K562 (cell line): ENCODE measurements around the gene CD40. TPM values are rescaled to one million over a fixed set of nuclear protein-coding genes. Genes with fewer than 3 reads are reported as not detected.

ENCODE experiments used
- ATAC-seq: fragments of 200-7000 bp; cut with Tn5 transposase; 3 replicates; pipeline ENCODE4 v1.9.1; 2020; ENCODE audit warnings: moderate library complexity
- BruUV-seq: library from RNA; stranded (reverse); fragments of 400-500 nt; replicated peaks from 2 replicates; lab custom pipeline; 2021; lab: Mats Ljungman, UMichigan
- CTCF ChIA-PET: fragments of 300-600 bp; formaldehyde crosslinking; extraction: SDS; loops from one replicate; lab custom pipeline; 2021; ENCODE audit warnings: low intra/inter-chr PET ratio; lab: Yijun Ruan, JAX
- POLR2A ChIA-PET: fragments of 300-600, 350-650 bp; sonication (Branson Sonifier 250); formaldehyde crosslinking; extraction: SDS; loops from one replicate; lab custom pipeline; 2021; ENCODE audit warnings: antibody characterized with exemption, inconsistent platforms; lab: Yijun Ruan, JAX
- DNase-seq, 4 experiments: peaks; one replicate each; pipeline versions ENCODE4 v3.0.0 to v3.0.0-alpha.2; 2011 to 2018; ENCODE audit warnings: low spot score in 3 of 4, mixed read lengths in 3 of 4; ENCODE audit errors: extremely low read depth in 1 of 4
- FAIRE-seq: peaks from 2 replicates; lab custom pipeline; 2011; peaks lifted over from hg19 to GRCh38; lab: Jason Lieb, UNC
- H2AFZ ChIP-seq: 2 replicates; pipeline ENCODE4 v1.6.0; 2011; ENCODE audit warnings: low read depth, low read length, control low read depth, inconsistent platforms
- H3K27ac ChIP-seq: fragments of 200-600 bp; 3 replicates; pipeline ENCODE4 v1.8.0; 2011; ENCODE audit warnings: low read depth, mild to moderate bottlenecking, control low read depth, inconsistent platforms, low read length, moderate library complexity, mixed read lengths; ENCODE audit errors: extremely low read depth
- H3K27me3 ChIP-seq, 2 experiments: fragments of 300-600 bp in 1 of 2; 2 replicates in 1 of 2; 3 replicates in 1 of 2; pipeline versions ENCODE4 v1.6.0 to v1.8.0; 2011; ENCODE audit warnings: inconsistent platforms in 2 of 2, low read length in 2 of 2, mild to moderate bottlenecking in 1 of 2, mixed read lengths in 1 of 2, moderate library complexity in 1 of 2; ENCODE audit not compliant: control insufficient read depth in 2 of 2, insufficient read depth in 2 of 2
- H3K36me3 ChIP-seq: fragments of 300-600 bp; 3 replicates; pipeline ENCODE4 v1.8.0; 2011; ENCODE audit warnings: mild to moderate bottlenecking, low read length, inconsistent platforms; ENCODE audit not compliant: control insufficient read depth, insufficient read depth
- H3K4me1 ChIP-seq, 2 experiments: fragments of 200-600 bp in 1 of 2; replicated peaks in 1 of 2; 2 replicates in 1 of 2; 3 replicates in 1 of 2; pipeline versions ENCODE4 v1.5.1 to v1.8.0; 2011; ENCODE audit warnings: inconsistent platforms in 2 of 2, low read length in 2 of 2, mild to moderate bottlenecking in 1 of 2, mixed read lengths in 1 of 2, moderate library complexity in 1 of 2; ENCODE audit not compliant: control insufficient read depth in 2 of 2, insufficient read depth in 2 of 2
- H3K4me2 ChIP-seq: 2 replicates; pipeline ENCODE4 v1.6.1; 2011; ENCODE audit warnings: low read length, control low read depth, inconsistent platforms, mixed read lengths; ENCODE audit not compliant: insufficient read depth
- H3K4me3 ChIP-seq: fragments of 200-600 bp; sonication (generic), shearing (Covaris generic); 2 replicates; pipeline ENCODE4 v1.5.1; 2016; ENCODE audit warnings: control low read depth, inconsistent platforms
- H3K79me2 ChIP-seq: fragments of 200-600 bp; 3 replicates; pipeline ENCODE4 v1.8.0; 2011; ENCODE audit warnings: low read length, inconsistent platforms; ENCODE audit not compliant: control insufficient read depth, insufficient read depth
- H3K9ac ChIP-seq, 2 experiments: 2 replicates each; pipeline versions ENCODE4 v1.6.0 to v1.6.1; 2011; ENCODE audit warnings: low read depth in 2 of 2, low read length in 2 of 2, control low read depth in 1 of 2, inconsistent platforms in 1 of 2, mild to moderate bottlenecking in 1 of 2, mixed read lengths in 1 of 2; ENCODE audit not compliant: insufficient read depth in 1 of 2
- H3K9me1 ChIP-seq: one replicate; pipeline ENCODE4 v1.6.0; 2011; ENCODE audit warnings: inconsistent platforms, mild to moderate bottlenecking, low read length, moderate library complexity; ENCODE audit not compliant: control insufficient read depth, insufficient read depth
- H3K9me3 ChIP-seq: replicated peaks from 2 replicates; pipeline ENCODE4 v1.5.1; 2011; ENCODE audit warnings: low read depth, low read length, inconsistent platforms; ENCODE audit not compliant: control insufficient read depth, insufficient read depth
- H4K20me1 ChIP-seq: replicated peaks from 2 replicates; pipeline ENCODE4 v1.6.1; 2011; ENCODE audit warnings: low read length, inconsistent platforms, mixed read lengths; ENCODE audit not compliant: control insufficient read depth, insufficient read depth
- HNRNPH1 ChIP-seq: fragments of 200-400 bp; formaldehyde crosslinking; optimal IDR thresholded peaks from 2 replicates; pipeline ENCODE3; 2017; ENCODE audit warnings: low read depth, mild to moderate bottlenecking, low read length, moderate library complexity
- LCOR ChIP-seq: sonication (generic); formaldehyde crosslinking; IDR thresholded peaks from 2 replicates; pipeline ENCODE4 v1.8.0; 2022; ENCODE audit warnings: mild to moderate bottlenecking, missing genetic modification reagents
- MEF2A ChIP-seq: IDR thresholded peaks from 2 replicates; pipeline ENCODE4 v1.6.1; 2011; ENCODE audit warnings: low read depth, mild to moderate bottlenecking, low read length, moderate library complexity; ENCODE audit not compliant: control insufficient read depth
- PHB ChIP-seq: fragments of 250-450 bp; sonication (Bioruptor Pico); IDR thresholded peaks from 2 replicates; pipeline ENCODE4 v1.5.0; 2021
- POLR2G ChIP-seq: fragments of 200-400 bp; formaldehyde crosslinking; IDR thresholded peaks from 2 replicates; pipeline ENCODE4 v1.6.1; 2017; ENCODE audit warnings: low read depth, mild to moderate bottlenecking, antibody characterized with exemption, low read length, moderate library complexity
- TRIM24 ChIP-seq, 2 experiments: fragments of 450-650 bp; IDR thresholded peaks; 2 replicates each; pipeline ENCODE4 v1.6.1; 2016
- ZNF134 ChIP-seq: fragments of 250-450 bp; sonication (Bioruptor Pico); conservative IDR thresholded peaks from 2 replicates; pipeline ENCODE4 v1.4.0; 2020
- whole genome bisulfite sequencing: fragments of 100-300 bp; shearing (Covaris generic); methylation state at CpG from one replicate; pipeline ENCODE4 v1.1.6; 2016; ENCODE audit warnings: low coverage, mixed read lengths; ENCODE audit not compliant: insufficient coverage; ENCODE audit errors: missing lambda C conversion rate; 5-methylcytosine and 5-hydroxymethylcytosine counted together
- in situ Hi-C: fragments of 300-500 bp; cut with MboI; formaldehyde crosslinking; loops from 4 replicates; pipeline ENCODE4 v1.15.0; 2018; ENCODE audit warnings: inconsistent platforms, mixed read lengths
- intact Hi-C: fragments of 100-400 bp; cut with micrococcal nuclease; formaldehyde crosslinking; loops from 2 replicates; pipeline ENCODE4 v1.14.2; 2022
- polyA plus RNA-seq, 8 experiments: library from polyadenylated mRNA; depleted of rRNA in 4 of 8; stranded (reverse) in 5 of 8; unstranded in 3 of 8; fragments of >200 nt; fragmentation: Nextera tagmentation in 2 of 8; fragmentation: Illumina TruSeq in 1 of 8; extraction: Ambion mirVana in 2 of 8; extraction: Trizol in 1 of 8; gene quantifications; 2 replicates each; pipeline versions ENCODE4 v1.2.1 to v1.2.3, GENCODE V29; 2011 to 2014; ENCODE audit warnings: inconsistent platforms in 1 of 8, missing spikeins in 1 of 8
- total RNA-seq, 7 experiments: library from RNA; depleted of rRNA in 6 of 7; stranded (reverse); fragments of >200 nt in 6 of 7; fragmentation: Illumina TruSeq in 2 of 7; extraction: Trizol in 2 of 7; gene quantifications; 2 replicates each; pipeline versions ENCODE4 v1.2.1 to v1.2.3, GENCODE V29; 2011 to 2021; ENCODE audit warnings: low replicate concordance in 1 of 7

CD40 gene
- total and polyA plus RNA-seq, 9 of the 15 experiments (the other 6 are each of a cell fraction or from before 2014, with no cell fraction given) = 0.76 to 3.7 (median 1.6) TPM

DNA sequence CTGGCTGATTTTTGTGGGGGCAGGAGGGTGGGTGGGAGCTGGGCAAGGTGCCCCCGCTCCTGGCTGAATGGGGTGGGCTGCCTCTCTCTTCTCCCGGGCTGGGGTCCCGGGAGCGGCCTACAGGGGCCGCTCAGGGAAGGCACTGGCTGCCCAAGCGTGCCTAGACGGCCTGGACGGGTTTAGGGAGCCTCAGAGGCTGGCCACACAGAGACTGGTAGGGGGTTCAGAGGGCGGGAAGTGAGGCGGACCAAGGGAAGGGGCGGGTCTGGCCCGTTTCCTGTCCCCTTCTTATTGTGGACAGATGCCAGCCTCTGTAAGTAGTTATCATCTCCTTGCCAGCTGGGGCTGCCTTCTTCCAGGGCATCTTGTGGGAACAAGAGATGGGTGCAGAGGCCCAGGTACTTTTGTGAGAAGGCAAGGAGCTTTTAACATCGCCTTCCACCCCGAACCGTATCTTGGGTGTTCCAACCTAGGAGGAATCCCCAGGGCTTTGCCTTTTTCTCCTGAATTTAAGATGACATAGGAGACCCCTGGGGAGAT lies 437 bp downstream of the CD40 start (continued):
- TF ChIP-seq POLR2G (no peak), MEF2A (no peak), TRIM24 (IDR thresholded peaks at IDR 0.05) (no peak), ZNF134 (CRISPR knock-in tag) (no peak)
- TF ChIP-seq, all 486 proteins: peak for 0

DNA sequence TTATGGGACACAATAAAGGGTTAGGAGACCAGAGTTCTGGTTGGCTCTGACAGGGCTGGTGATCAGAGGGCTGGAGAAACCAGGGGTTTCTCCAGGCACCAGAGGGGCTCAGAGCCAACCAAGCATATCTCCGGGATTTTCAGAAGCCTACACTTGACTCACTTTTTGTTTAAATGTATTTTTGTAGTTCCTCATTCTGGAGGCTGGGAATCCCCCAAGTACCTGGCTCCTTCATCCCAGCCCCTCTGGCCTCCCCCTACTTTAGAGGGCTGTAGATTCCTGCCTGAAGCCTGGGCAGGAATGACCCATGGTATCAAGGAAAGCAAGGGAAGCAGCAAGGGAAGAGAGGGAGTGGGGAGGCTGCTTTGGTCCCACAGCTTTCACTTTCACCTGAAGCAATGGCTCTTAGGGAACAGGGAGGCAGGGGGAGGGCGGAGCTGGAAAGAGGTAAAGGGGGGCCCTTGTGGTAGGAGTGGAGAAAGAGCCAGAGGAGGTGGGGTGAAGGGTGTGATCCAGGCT lies 973 bp downstream of the CD40 start:
- BruUV-seq = no TSS peak

More for the DNA sequence above, 973 bp downstream of the CD40 start:
- H4K20me1 ChIP-seq = 0 out of 2 replicates have a peak, but pooled peaks cover 10% of the 10 kb centered on the region
- H3K36me3 ChIP-seq = no peaks in the 10 kb centered on the region
- H3K4me1 ChIP-seq = peaks cover 0 to 12% of the 10 kb centered on the region in 2 experiments; a peak in 2 of 5 replicates
- WGBS = 12% methylated on average over 2 of the region's 2 CpGs
- no peak for TF ChIP-seq LCOR (CRISPR knock-in tag)
- no peak for TF ChIP-seq PHB (CRISPR knock-in tag)
- TF ChIP-seq HNRNPH1 = no peak
- H3K9me1 ChIP-seq = no peaks in the 10 kb centered on the region
- DNase-seq = peak in 2 of 4 experiments; percentile 33 to 39
- intact Hi-C loops = no loop called here
- peaks cover 17 to 32% of the 10 kb centered on the region in 2 experiments for H3K27me3 ChIP-seq
- no peak overlapping the region for H3K4me2 ChIP-seq
- H3K9me3 ChIP-seq = 0 out of 2 replicates have a peak, but pooled peaks cover 1% of the 10 kb centered on the region
- ATAC-seq = no peak
- CTCF ChIA-PET = no interaction called here
- in situ Hi-C loops = no loop called here
- H3K4me3 ChIP-seq = no peak overlapping the region
- FAIRE-seq = no peak
- H2AFZ ChIP-seq = no peak overlapping the region
- H3K9ac ChIP-seq = no peak overlapping the region
- POLR2A ChIA-PET = interaction anchor here (0.5 to 0.8 kb wide), 2 partner anchors 31 to 76 kb away, joined by 3 to 4 read pairs; no protein-coding TSS in a partner anchor
- no peak overlapping the region for H3K27ac ChIP-seq
- no peaks in the 10 kb centered on the region for H3K79me2 ChIP-seq
